ENCODE measurements around the gene PRLR.

PRLR gene

GRCh38 chr5:35009019-35009418 is 221.3 kb downstream of the PRLR start:
- DNase-seq (ENCODE audit: low read depth in 2 of 2, low spot score in 1 of 2) = no peak

DNA sequence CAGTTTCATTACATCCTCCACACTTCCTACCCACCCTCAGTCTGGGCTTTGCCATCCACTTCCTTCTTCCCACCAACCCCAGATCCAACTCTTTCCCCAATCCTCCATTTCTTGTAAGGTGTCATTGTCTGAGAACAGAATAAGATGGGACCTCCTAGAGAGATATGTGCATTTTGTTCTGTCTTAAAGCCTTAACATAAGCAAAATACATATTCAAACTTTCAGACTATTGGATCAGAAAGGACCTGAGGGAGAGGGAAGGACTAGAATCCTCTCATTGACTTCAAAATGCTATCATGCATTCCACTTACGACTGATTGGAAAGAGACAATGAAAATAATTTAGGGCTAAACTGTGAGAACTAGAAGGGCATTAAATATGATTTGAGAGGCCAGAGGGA is 225.5 kb downstream of the PRLR start:
- no peak for DNase-seq (ENCODE audit: low read depth in 2 of 2, low spot score in 1 of 2)

- no peak for DNase-seq (ENCODE audit: low read depth in 2 of 2, low spot score in 1 of 2)
Measured at GRCh38 chr5:35004200-35004599, 226.1 kb downstream of the PRLR start.

GRCh38 chr5:35003018-35003957 is 227.0 kb downstream of the PRLR start:
- peak in 1 of 2 donors; percentile 10 for DNase-seq (ENCODE audit: low read depth in 2 of 2, low spot score in 1 of 2)

DNA sequence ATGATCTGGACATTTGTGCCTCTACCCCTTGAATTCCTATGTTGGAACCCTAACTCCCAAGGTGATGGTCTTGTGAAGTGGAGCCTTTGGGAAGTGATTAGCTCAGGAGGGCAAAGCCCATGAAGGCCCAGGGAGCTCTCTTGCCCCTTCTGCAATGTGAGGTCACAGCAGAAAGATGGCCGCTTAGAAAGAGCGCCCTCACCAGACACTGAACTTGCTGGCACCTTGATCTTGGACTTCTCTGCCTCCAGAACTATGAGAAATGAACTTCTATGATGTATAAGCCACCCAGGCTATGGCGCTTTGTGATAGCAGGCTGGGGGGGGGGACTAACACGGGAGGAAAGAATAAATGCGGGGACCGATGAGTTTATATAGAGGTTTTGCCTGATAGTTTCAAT is 227.8 kb downstream of the PRLR start:
- DNase-seq (ENCODE audit: low read depth in 2 of 2, low spot score in 1 of 2) = no peak

DNA sequence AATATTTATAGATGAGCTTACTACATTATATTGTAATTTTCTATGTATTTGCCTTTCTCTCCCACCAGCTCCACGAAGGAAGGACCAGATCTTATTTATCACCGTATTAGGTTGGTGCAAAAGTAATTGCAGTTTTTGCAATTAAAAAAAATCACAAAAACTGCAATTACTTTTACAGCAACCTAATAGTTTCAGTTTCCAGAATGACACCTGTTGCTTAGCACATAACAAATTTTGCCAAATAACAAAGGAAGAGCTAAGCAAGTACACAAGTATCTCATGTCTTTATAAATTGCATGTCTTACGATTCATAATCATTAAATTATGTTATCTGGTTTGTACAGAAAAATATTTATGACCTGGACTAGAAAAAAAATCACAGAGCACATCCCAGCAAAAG is 228.4 kb downstream of the PRLR start:
- no peak for DNase-seq (ENCODE audit: low read depth in 2 of 2, low spot score in 1 of 2)

Data from stimulated activated CD8-positive, alpha-beta memory T cell treated with anti-CD3 and anti-CD28 coated beads, Interleukin-4, amount 100 ng/mL, for 1 hour (primary cell).